Measurements from ENCODE around the gene ANO2.

Gene ANO2

GRCh38 chr12:5778821-5779220 lies 166.2 kb downstream of the ANO2 start:
- no peak for DNase-seq (ENCODE audit: low read depth in 2 of 2)

- DNase-seq (ENCODE audit: low read depth in 2 of 2) = no peak
Measured at GRCh38 chr12:5777451-5777850, 167.6 kb downstream of the ANO2 start.

- DNase-seq (ENCODE audit: low read depth in 2 of 2) = no peak
Measured at GRCh38 chr12:5776091-5776490, 169.0 kb downstream of the ANO2 start.

GRCh38 chr12:5773550-5773949 lies 171.5 kb downstream of the ANO2 start:
- no peak for DNase-seq (ENCODE audit: low read depth in 2 of 2)

GRCh38 chr12:5771756-5772155 lies 173.3 kb downstream of the ANO2 start:
- no peak for DNase-seq (ENCODE audit: low read depth in 2 of 2)

GRCh38 chr12:5770727-5771126 lies 174.3 kb downstream of the ANO2 start:
- no peak for DNase-seq (ENCODE audit: low read depth in 2 of 2)

GRCh38 chr12:5768581-5769196 lies 176.4 kb downstream of the ANO2 start:
- DNase-seq (ENCODE audit: low read depth in 2 of 2) = no peak

GRCh38 chr12:5768171-5768570 lies 176.9 kb downstream of the ANO2 start:
- no peak for DNase-seq (ENCODE audit: low read depth in 2 of 2)

- DNase-seq (ENCODE audit: low read depth in 2 of 2) = no peak
Measured at GRCh38 chr12:5758347-5758746, 186.7 kb downstream of the ANO2 start.

GRCh38 chr12:5756338-5756842 lies 188.7 kb downstream of the ANO2 start:
- DNase-seq (ENCODE audit: low read depth in 2 of 2) = no peak

GRCh38 chr12:5748027-5748426 lies 197.0 kb downstream of the ANO2 start:
- no peak for DNase-seq (ENCODE audit: low read depth in 2 of 2)

GRCh38 chr12:5746917-5747316 lies 198.1 kb downstream of the ANO2 start:
- DNase-seq (ENCODE audit: low read depth in 2 of 2) = no peak

- DNase-seq (ENCODE audit: low read depth in 2 of 2) = no peak
Measured at GRCh38 chr12:5746036-5746908, 198.8 kb downstream of the ANO2 start.

GRCh38 chr12:5745251-5745888 lies 199.7 kb downstream of the ANO2 start:
- no peak for DNase-seq (ENCODE audit: low read depth in 2 of 2)

- no peak for DNase-seq (ENCODE audit: low read depth in 2 of 2)
Measured at GRCh38 chr12:5742258-5742657, 202.8 kb downstream of the ANO2 start.

GRCh38 chr12:5739917-5740316 lies 205.1 kb downstream of the ANO2 start:
- DNase-seq (ENCODE audit: low read depth in 2 of 2) = no peak

GRCh38 chr12:5737778-5738177 lies 207.3 kb downstream of the ANO2 start:
- DNase-seq (ENCODE audit: low read depth in 2 of 2) = no peak

- DNase-seq (ENCODE audit: low read depth in 2 of 2) = no peak
Measured at GRCh38 chr12:5736527-5736926, 208.5 kb downstream of the ANO2 start.

GRCh38 chr12:5736016-5736415 lies 209.0 kb downstream of the ANO2 start:
- no peak for DNase-seq (ENCODE audit: low read depth in 2 of 2)

- DNase-seq (ENCODE audit: low read depth in 2 of 2) = no peak
Measured at GRCh38 chr12:5733916-5734315, 211.1 kb downstream of the ANO2 start.

GRCh38 chr12:5733136-5733755 lies 211.8 kb downstream of the ANO2 start:
- no peak for DNase-seq (ENCODE audit: low read depth in 2 of 2)

GRCh38 chr12:5730962-5731361 lies 214.1 kb downstream of the ANO2 start:
- DNase-seq (ENCODE audit: low read depth in 2 of 2) = no peak
